Activated T-cell treated with anti-CD3 and anti-CD28 coated beads, Interleukin-2, amount 50 U/mL, for 48 hours (primary cell): Measurements from ENCODE around the gene PTBP3.
"Not testable (repeated sequence)": the region's sequence is repeated elsewhere in the genome, so short reads cannot be mapped to it uniquely, and the experiment has no call there.

Source experiments
- DNase-seq, 2 experiments: peaks; one replicate each; pipeline ENCODE4 v3.0.0-alpha.2; 2020

The PTBP3 gene

DNA sequence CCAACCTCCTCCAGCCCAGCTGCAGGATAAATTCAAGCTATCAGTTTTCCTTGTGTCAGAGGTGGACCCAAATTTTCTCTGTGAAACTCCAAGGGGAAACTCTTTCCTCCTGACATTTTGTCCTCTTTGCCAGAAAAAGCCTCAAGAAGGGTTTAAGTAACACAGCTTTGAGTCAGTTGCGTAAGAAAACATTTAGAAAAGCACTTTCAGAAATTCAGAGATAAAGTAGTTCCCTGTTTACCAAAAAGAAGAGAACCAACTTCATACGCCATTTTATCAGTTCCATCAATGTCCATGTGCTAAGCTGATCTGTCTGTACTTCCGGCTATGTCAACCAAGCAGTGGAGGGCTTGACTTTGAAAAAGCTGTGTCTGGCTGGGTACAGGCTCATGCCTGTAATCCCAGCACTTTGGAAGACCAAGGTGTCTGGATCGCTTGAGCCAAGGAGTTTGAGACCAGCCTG lies 138.4 kb downstream of the PTBP3 start:
- no peak for DNase-seq

DNA sequence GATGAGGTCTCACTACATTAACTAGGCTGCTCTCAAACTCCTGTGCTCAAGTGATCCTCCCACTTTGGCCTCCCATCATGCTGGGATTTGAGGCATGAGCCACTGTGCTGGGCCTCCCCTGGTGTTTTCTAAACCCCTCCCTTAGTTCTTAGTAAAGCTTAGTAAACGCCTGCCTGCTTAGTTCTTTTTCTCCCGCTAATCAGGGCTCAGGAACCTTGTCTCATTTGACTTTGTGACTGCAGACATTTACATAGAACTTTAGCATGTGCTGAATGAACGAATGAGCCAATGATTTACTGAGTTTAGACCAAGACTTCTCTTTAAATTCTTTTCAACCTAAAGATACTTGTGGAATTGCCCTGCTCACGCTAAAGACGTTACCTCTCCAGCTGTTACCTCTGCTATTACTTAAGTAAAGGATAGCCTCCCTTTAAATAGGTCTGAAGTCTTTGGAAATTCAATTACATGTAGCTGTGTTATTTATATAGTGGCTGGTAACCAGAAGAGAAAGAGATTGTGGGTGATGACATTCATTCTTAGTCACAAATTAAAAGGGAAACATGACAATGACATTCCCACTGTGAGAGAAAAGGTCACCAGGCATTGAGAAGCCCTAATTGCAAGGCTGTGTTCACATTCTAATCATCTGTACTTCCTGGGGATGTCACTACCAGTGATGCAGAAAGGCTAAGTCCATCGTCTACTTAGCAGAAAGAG lies 139.7 kb downstream of the PTBP3 start:
- DNase-seq, result no peak

DNA sequence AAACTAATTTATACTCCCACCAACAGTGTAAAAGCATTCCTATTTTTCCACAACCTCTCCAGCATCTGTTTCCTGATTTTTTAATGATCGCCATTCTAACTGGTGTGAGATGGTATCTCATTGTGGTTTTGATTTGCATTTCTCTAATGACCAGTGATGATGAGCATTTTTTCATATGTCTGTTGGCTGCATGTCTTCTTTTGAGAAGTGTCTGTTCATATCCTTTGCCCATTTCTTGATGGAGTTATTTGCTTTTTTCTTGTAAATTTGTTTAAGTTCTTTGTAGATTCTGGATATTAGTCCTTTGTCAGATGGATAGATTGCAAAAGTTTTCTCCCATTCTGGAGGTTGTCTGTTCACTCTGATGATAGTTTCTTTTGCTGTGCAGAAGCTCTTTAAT lies 143.1 kb downstream of the PTBP3 start:
- not testable (repeated sequence) for DNase-seq

DNA sequence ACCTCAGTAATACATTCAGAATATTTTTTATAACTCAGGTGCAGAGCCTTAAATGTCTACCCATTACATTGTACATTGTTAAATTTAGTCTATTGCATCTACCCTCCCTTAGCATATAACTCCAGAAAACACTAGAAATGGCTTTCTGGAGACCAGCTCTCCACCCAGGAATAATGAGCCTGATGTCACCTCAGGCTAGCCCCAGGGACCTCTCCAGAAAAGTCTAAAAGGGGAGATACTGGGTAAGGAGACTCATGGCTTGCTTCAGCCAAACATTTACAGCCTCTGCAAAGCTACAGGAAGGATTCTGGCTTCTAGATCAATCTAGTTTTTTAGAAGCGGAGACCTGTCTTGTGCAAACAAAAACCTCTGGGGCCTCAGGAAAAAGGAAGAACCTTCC lies 144.5 kb downstream of the PTBP3 start:
- DNase-seq, result no peak

DNA sequence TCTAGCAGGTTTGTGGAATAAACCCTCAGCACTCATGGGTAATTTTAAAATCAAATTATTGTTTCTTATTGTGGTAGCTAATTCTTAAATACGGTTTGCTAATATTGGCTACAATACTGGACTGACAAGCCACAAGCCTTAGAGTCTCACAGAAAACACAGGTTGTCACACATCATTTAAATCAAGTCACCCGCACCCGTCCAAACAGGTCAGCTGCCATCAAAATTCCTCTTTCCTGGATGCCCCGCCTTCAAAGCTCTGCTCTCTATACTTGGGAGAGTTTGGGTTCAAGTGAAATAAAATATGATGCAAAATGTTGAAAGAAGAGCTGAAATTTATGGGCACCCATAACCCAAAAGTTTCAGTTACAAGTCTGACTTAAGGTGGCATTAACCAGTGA lies 146.0 kb downstream of the PTBP3 start:
- no peak for DNase-seq

DNA sequence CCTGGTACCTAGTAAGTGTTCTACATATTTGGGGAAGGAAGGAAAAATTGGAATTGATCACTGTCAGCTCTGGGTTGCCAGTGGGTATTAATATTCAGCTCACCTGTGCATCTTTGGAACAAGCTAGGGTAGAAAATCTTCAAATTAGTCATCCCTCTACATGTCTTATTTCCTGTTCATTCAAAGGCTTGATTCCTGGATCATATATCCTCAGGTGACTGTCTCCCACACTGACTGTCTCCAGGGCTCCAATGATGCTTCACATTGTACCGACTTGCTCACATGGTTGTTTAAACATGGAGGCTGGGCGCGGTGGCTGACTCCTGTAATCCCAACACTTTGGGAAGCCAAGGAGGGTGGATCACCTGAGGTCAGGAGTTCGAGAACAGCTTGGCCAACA lies 146.7 kb downstream of the PTBP3 start:
- DNase-seq, result no peak

DNA sequence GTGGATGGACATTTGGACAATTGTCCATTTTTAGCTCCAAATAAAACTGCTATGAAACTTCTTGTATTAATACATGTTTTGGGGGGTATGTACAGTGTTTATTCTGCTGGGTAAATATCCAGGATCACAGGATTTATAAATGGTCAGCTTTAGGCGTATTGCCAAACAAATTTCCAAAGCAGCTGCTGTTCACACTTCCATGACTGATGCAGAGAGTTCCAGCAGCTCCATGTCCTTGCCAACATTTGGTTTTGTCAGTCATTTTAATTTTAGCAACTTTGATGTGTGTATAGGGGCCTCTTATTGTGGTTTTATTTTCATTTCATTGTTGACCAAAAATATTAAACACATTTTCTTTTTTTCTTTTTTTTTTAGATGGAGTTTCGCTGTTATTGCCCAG lies 148.5 kb downstream of the PTBP3 start:
- no peak for DNase-seq

DNA sequence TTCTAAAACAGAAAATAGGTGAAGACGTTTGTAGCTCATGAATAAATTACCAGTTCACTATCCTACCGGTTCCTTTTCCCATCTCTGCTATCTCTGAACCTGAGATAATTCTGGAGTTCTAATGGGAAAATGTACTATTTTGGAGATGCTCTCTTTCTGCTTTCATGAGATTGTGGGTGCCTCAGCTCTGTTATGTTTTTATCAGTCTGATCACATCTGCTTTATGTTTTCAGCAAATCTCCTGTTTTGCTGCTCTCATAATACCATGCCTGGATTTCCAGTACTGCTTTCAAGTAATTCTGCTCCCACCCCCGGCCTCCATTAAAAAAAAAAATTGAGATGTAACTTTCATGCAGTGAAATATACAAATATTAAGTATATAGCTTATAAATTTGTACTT lies 149.2 kb downstream of the PTBP3 start:
- no peak for DNase-seq

DNA sequence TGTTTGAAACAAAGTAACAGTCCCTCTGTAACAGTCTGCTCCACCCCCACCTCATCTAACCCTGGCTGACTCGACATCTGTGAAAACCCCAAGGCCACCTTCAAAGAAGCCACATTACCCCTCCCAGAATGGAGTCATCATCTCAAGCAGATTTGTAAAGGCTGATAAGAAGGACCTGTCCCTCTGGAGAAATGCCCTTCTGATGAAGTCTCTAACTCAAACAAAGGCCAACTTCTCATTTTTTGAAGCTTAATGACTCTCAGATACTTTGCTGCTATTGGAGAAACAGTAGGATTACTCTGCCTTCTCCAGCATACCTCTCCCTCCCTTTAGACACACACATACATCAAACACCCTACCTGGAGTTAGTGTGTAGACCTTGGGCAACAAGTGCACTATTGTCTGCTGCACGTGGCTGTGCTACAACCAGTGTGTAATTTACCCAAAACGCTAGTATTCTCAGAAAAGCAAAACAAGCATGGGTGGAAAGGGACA lies 153.0 kb downstream of the PTBP3 start:
- peak; percentile 34 to 58 for DNase-seq

DNA sequence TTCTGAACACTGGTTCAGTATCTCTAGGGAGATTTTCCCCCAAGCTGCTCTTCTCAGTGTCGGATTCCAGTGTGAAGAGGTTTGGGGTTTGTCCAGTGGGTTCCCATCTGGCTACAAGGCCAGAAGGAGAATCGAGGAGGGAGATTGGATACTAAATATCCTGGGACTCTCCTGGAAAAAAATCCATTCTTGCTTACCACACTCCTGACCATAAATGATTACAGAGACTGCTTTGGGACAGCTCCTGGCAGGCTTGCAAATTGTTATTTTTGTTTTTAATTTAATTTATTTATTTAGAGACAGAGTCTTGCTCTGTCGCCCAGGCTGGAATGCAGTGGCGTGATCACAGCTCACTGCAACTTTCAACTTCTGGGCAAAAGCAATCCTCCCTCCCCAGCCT lies 153.6 kb downstream of the PTBP3 start:
- DNase-seq, result no peak

DNA sequence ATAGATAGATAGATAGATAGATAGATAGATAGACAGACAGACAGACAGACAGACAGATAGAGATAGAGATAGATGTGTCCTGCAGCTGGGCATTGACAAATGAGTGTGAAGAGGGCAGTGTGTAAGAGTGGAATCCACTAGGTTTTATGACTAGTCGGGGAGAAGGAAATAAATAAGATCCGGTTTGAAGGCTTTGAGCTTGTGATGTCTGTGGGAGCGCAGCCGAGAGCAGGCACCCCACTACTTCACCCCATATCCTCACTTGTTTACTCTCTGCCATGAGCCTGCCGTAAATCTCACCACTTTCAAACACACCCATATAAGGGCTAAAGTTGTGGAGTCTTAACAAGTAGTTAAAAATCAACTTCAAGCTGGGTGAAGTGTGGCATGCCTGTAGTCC lies 156.9 kb downstream of the PTBP3 start:
- no peak for DNase-seq

DNA sequence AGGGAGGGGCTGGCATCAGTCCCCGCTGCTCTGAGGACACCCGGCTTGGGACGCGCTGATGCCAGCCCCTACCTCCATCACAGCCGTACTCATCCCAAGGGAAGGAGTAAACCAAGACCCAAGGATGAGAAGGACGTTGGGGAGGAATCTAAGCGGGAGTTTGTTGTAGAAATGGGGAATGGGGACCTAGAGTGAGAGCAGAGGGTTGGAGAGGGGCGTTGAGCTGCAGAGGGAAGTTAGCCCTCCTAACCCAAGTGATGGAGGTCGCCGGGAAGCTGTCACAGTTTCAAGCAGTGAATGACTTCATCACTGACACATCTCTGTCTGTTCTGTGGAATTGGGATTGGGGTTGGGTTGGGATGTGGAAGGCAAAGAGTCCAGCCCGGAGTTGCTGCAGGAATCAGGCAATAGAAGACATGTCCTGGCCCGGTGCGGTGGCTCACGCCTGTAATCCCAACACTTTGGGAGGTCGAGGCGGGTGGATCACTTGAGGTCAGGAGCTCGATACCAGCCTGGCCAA lies 157.6 kb downstream of the PTBP3 start:
- DNase-seq, result peak in 1 of 2 experiments; percentile 24

DNA sequence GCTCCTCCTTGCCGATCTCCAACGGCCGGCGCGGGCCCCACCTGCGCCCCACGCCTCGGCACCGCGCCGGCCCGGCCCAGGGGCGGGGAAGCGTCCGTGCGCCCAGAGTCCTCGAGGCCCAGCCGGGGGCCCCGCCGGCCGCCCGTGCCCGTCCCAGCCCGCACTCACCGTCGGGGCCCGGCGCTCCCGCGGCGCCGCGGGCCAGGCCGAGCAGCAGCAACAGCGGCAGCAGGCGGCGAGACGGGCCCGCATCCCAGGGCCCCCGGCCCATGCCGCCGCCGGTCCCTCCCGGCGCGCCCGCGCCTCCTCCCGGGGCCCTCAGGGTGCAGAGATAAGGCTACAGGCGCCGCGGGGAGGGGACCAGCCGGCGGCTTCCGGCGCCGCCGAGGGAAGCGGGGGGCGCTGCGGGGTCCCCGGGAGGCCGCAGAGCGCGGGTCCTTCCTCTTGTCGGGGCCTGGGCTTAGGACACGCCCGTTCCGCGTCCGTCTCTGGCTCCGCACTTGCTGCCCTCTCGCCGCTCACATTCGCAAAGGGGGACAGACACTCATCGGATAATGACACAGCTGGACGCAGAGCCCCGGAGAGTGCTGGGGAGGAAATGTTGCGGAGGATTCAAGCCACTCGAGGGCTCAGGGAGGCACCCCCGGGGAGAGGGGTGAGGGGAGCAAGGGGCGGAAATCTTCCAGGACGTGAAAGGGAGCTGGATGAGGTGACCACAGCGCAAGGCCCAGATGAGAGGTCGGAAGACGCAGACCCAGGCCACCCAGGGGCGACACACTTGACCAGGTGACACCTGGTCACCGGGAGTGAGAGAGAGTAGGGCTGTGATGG lies 158.2 kb downstream of the PTBP3 start, which contains the start of gene SUSD1:
SUSD1 (minus strand) TSS at position 333 of the 831 bp plus-strand sequence; CDS start at position 271, 62 bp downstream.
- DNase-seq, result peak; percentile 41 to 58

DNA sequence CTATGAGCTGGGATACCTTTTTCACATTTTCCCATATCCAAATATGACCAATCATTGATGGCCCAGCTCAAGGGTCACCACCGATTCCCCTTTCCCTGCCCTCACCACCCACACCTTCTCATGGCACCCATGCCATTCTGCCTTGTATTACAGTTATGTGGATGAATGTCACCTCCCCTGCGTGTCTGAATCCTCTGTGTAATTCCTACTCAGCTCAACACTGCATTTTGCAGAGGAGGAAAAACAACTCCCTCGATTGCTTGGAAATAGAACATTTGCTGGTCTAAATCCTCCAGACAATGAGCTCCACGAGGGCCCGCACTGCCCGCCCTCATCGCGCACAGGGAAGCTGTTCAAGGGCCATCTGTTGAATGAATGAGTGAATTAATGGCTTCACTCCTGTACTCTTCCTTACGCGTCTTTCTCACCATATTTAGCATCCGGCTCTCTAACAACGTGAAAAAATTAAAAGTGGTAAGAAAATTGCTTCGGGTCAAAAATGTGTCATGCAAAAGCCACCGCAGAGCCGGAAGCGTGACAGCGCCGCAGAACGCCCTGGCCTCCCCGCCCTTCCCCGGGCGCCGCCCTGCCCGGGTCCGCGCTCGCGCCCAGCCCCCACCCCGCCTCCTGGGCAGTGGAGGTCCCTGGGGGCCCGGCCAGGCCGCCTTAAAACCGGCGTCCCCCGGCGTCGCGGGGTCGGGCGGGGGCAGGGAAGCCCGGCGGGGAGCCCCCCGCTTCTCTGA lies 159.0 kb downstream of the PTBP3 start:
- peak; percentile 76 to 84 for DNase-seq

DNA sequence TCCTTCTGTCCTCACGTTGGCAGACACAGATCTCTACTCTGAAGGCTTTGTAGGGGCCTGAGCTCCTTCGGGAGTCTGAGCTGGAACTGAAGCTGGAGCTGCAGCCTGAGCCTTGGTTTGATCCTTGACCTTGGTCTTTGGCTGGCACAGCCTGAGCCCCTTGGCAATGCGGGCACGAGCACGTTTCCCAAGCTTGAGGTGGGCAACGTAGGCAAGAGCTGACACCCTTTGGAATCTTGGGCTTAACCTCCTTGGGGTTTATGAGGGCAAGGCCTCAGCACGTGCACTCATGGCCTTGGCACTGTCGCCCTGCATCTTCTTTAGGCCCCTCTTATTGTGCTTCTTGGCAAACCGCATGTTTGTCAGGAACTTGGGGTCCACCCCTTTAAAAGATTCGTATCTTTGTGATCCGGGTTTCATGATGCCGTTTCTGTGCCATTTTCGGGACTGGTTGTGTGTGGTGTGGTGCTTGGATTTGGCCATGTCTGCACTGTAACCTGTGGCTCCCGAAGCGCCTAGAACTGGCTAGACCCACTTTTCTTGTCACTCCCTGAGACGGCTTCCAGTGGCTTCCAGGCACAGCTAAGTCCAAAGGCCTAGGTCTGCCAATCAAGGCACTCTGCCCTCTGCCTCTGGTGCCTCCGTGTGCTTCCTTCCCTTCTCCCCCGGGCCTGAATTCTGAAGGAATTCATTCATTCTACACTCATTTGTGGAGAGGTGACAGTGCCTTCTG lies 159.8 kb downstream of the PTBP3 start:
- no peak for DNase-seq

DNA sequence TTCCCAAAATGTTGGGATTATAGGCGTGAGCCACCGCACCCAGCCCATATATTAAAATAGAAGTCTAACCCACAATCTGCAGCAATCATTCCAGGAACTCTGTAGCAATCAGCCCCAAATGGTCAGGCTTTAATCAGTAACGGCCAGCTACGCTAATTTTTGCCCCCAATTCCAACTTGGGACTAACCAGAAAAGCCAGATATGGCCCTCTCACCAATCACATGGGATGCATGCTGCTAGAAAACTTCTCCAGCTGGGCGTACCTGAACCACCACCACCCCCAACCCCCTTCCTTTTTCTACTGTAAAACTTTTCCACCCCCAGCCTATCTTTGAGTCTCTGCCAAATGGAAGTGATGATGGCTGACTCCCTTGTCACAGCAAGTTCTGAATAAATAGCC lies 162.5 kb downstream of the PTBP3 start:
- DNase-seq, result no peak

DNA sequence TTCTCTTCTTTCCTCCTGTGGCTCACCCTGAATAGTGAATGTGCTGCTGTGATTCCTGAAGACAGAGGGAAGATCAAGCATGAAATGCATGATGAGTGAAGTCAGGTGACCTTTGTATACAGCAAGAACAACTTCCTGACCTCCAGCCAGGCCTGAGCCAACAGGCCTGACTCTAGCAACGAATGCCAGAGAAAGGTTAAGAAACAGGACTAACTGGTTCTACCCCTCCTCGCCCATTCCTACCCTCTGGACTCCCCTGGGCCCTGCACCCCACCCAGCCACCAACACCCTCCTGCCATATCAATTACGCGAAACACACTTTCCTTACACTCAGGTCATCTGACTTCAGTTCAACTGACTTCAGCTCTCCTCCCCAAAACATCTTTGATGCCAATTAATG lies 163.2 kb downstream of the PTBP3 start:
- no peak for DNase-seq

DNA sequence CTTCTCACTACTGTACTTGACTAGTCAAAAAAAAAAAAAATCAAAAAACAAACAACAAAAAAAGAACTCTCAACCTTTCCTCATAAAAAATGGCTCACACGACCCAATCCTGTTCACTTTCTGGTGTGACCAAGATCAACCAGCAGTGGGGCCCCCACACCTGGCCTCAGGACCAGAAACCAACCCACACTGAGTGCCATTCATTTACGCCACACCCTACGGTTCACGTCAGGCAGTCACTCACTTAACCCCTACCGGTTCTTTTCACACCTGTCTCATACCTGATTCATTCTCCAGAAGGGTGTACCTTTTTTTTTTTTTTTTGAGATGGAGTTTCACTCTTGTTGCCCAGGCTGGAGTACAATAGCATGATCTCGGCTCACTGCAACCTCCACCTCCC lies 164.1 kb downstream of the PTBP3 start:
- no peak for DNase-seq

DNA sequence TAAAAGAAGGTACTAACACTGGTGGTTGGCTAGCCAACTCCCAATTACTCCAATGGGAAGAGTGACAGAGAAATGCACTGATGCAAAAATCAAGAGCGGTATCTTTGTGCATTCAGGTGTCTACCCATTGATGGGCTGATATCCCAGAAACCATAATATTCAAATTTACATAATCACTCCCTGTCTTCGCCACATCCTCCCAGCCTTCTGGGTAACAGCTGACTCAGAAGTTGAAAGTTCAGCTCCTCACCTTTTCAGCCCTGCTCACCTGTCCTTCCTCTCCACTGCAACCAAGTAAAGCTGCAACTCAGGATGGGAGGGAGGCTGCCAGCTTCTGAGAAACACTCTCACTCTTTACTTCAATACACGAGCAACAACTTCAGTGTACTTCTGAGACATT lies 165.2 kb downstream of the PTBP3 start:
- no peak for DNase-seq
